Measurements from ENCODE around the gene CXCR6.
"Not testable (repeated sequence)": the region's sequence is repeated elsewhere in the genome, so short reads cannot be mapped to it uniquely, and the experiment has no call there.

The CXCR6 gene

GRCh38 chr3:45995236-45996192 lies 52.2 kb downstream of the CXCR6 start, which contains the start of gene FYCO1:
TSS of gene FYCO1 (minus strand) at chr3:45995824. CDS start at chr3:45984910, 10,914 bp downstream.
- no peak for TF ChIP-seq EZH2phosphoT487 (IDR thresholded peaks at IDR 0.05; ENCODE audit: low read depth)
- 0 out of 2 replicates have a peak, but pooled peaks have one; percentile 13 for TF ChIP-seq CTCF (IDR thresholded peaks at IDR 0.05; ENCODE audit: low read depth, low read length)
- Histone ChIP-seq H3K4me2 (ENCODE audit: low read length) (peak within 1 kb of the TSS; percentile 98), H3K27me3 (ENCODE audit: low read depth, low read length) (no peaks in the 10 kb centered on the region), H3K4me3 (ENCODE audit: low read length) (peak within 1 kb of the TSS; percentile 89), H4K20me1 (ENCODE audit: insufficient read depth, low read length) (no peaks in the 10 kb centered on the region), H3K4me1 (ENCODE audit: low read length) (peaks cover 31% of the 10 kb centered on the region), H3K79me2 (ENCODE audit: low read length) (peaks cover 39% of the 10 kb centered on the region), H3K9ac (ENCODE audit: low read length) (peak within 1 kb of the TSS; percentile 93), H2AFZ (ENCODE audit: low read depth, low read length) (peak within 1 kb of the TSS; percentile 95), H3K36me3 (replicated peaks; ENCODE audit: low read depth, low read length) (peaks cover 13% of the 10 kb centered on the region), H3K27ac (ENCODE audit: low read length) (peak within 1 kb of the TSS; percentile 60), H3K9me3 (ENCODE audit: insufficient read depth, low read length) (no peaks in the 10 kb centered on the region)

- H3K4me3 ChIP-seq (ENCODE audit: low read length); H3K9ac ChIP-seq (ENCODE audit: low read length); H3K27me3 ChIP-seq (ENCODE audit: low read depth, low read length); H3K4me2 ChIP-seq (ENCODE audit: low read length); H4K20me1 ChIP-seq (ENCODE audit: insufficient read depth, low read length); H2AFZ ChIP-seq (ENCODE audit: low read depth, low read length); H3K27ac ChIP-seq (ENCODE audit: low read length); H3K9me3 ChIP-seq (ENCODE audit: insufficient read depth, low read length): not testable (repeated sequence)
- H3K36me3 ChIP-seq (replicated peaks; ENCODE audit: low read depth, low read length): peaks cover 11% of the 10 kb centered on the region
- peaks cover 28% of the 10 kb centered on the region for H3K4me1 ChIP-seq (ENCODE audit: low read length)
- H3K79me2 ChIP-seq (ENCODE audit: low read length): peaks cover 26% of the 10 kb centered on the region
Observed at GRCh38 chr3:45997499-45997898, 54.2 kb downstream of the CXCR6 start.

- no peak for TF ChIP-seq EZH2phosphoT487 (IDR thresholded peaks at IDR 0.05; ENCODE audit: low read depth)
- no peak for TF ChIP-seq CTCF (IDR thresholded peaks at IDR 0.05; ENCODE audit: low read depth, low read length)
- no peaks in the 10 kb centered on the region for H3K27me3 ChIP-seq (ENCODE audit: low read depth, low read length)
Observed at GRCh38 chr3:45997942-45998341, 54.7 kb downstream of the CXCR6 start.

More at GRCh38 chr3:45997942-45998341, 54.7 kb downstream of the CXCR6 start:
- Histone ChIP-seq H3K79me2 (ENCODE audit: low read length) (peaks cover 22% of the 10 kb centered on the region), H3K4me2 (ENCODE audit: low read length) (no peak overlapping the region), H4K20me1 (ENCODE audit: insufficient read depth, low read length) (no peaks in the 10 kb centered on the region), H3K9ac (ENCODE audit: low read length) (no peak overlapping the region), H3K27ac (ENCODE audit: low read length) (no peak overlapping the region), H3K4me3 (ENCODE audit: low read length) (no peak overlapping the region), H3K36me3 (replicated peaks; ENCODE audit: low read depth, low read length) (peaks cover 7% of the 10 kb centered on the region), H2AFZ (ENCODE audit: low read depth, low read length) (no peak overlapping the region), H3K4me1 (ENCODE audit: low read length) (peaks cover 28% of the 10 kb centered on the region), H3K9me3 (ENCODE audit: insufficient read depth, low read length) (no peaks in the 10 kb centered on the region)

Measured in OCI-LY3 (cell line).